Activated CD4-positive, alpha-beta memory T cell treated with anti-CD3 and anti-CD28 coated beads for 36 hours (primary cell): ENCODE measurements around the gene ZNF224. TPM values are rescaled to one million over a fixed set of nuclear protein-coding genes. Genes with fewer than 3 reads are reported as not detected.
"Not testable (repeated sequence)": the region's sequence is repeated elsewhere in the genome, so short reads cannot be mapped to it uniquely, and the experiment has no call there.

Experiments used
- CTCF ChIA-PET: fragments of 350-600 bp; sonication (Branson Sonifier 250); formaldehyde crosslinking; loops from one replicate; lab custom pipeline; 2021; ENCODE audit warnings: antibody characterized with exemption, inconsistent platforms; lab: Charles Lee
- POLR2A ChIA-PET: fragments of 350-600 bp; sonication (Branson Sonifier 250); formaldehyde crosslinking; loops from one replicate; lab custom pipeline; 2021; ENCODE audit warnings: antibody characterized with exemption; lab: Charles Lee
- DNase-seq: peaks from one replicate; pipeline ENCODE4 v3.0.0-alpha.2; 2020
- H3K27ac Mint-ChIP-seq: one replicate; pipeline ENCODE4 v1.8.0; 2021; ENCODE audit warnings: mixed read lengths
- H3K27me3 Mint-ChIP-seq: one replicate; pipeline ENCODE4 v1.8.0; 2021; ENCODE audit warnings: mixed read lengths
- H3K36me3 Mint-ChIP-seq: one replicate; pipeline ENCODE4 v1.8.0; 2021; ENCODE audit warnings: mixed read lengths
- H3K4me1 Mint-ChIP-seq: one replicate; pipeline ENCODE4 v1.8.0; 2021; ENCODE audit warnings: low read depth, mixed read lengths
- H3K4me3 Mint-ChIP-seq: one replicate; pipeline ENCODE4 v1.8.0; 2021; ENCODE audit warnings: mild to moderate bottlenecking, mixed read lengths
- H3K9me3 Mint-ChIP-seq: one replicate; pipeline ENCODE4 v1.8.0; 2021; ENCODE audit warnings: mixed read lengths
- intact Hi-C: fragments of 100-400 bp; cut with micrococcal nuclease; formaldehyde crosslinking; loops from one replicate; pipeline ENCODE4 v1.15.1; 2023
- total RNA-seq, 2 experiments: library from RNA; stranded (reverse); gene quantifications; one replicate each; pipeline ENCODE4 v1.2.3, GENCODE V29; 2021

Gene ZNF224
- total RNA-seq, 2 experiments from 2014 or later, result 12.8 to 14.0 TPM

GRCh38 chr19:44076325-44076724, 17.8 kb upstream of the ZNF224 start:
- Mint-ChIP-seq H3K27me3 (no peaks in the 10 kb centered on the region), H3K4me3 (no peak overlapping the region), H3K4me1 (peaks cover 16% of the 10 kb centered on the region), H3K36me3 (peaks cover 30% of the 10 kb centered on the region), H3K9me3 (peaks cover 4% of the 10 kb centered on the region), H3K27ac (no peak overlapping the region)
- ChIA-PET POLR2A (no interaction called here), CTCF (no interaction called here)
- DNase-seq, result no peak
- intact Hi-C loops, result no loop called here

DNA sequence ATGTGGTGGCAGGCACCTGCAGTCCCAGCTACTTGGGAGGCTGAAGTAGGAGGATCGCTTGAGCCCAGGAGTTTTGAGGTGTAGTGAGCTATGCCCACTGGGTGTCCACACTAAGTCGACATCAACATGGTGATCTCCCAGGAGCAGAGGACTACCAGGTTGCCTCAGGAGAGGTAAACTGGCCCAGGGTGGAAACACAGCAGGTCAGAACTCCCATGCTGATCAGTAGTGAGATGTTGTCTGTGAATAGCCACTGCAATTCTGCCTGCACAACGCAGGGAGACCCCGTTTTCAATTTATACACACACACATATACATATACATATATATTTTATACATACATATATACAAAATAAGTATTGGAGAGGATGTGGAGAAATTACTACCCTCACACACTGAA, 2.1 kb upstream of the ZNF224 start:
- H3K36me3 Mint-ChIP-seq, result peaks cover 10% of the 10 kb centered on the region
- no peak overlapping the region for H3K4me3 Mint-ChIP-seq
- intact Hi-C loops, result loop anchor here (10.0 kb wide), 1 partner anchor 157 kb away; the partner anchor contains the start of gene ZNF45
- DNase-seq, result no peak
- no peaks in the 10 kb centered on the region for H3K27me3 Mint-ChIP-seq
- H3K27ac Mint-ChIP-seq, result no peak overlapping the region
- peaks cover 11% of the 10 kb centered on the region for H3K4me1 Mint-ChIP-seq
- CTCF ChIA-PET, result no interaction called here
- POLR2A ChIA-PET, result no interaction called here
- H3K9me3 Mint-ChIP-seq, result no peaks in the 10 kb centered on the region

DNA sequence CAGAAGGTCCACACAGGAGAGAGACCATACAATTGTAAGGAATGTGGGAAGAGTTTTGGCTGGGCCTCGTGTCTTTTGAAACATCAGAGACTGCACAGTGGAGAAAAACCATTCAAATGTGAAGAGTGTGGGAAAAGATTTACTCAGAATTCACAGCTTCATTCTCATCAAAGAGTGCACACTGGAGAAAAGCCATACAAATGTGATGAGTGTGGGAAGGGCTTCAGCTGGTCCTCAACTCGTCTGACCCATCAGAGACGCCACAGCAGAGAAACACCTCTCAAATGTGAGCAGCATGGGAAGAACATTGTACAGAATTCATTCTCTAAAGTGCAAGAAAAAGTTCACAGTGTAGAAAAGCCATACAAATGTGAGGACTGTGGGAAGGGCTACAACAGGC, 13.6 kb downstream of the ZNF224 start:
- Mint-ChIP-seq H3K4me1 (peaks cover 7% of the 10 kb centered on the region), H3K27ac (no peak overlapping the region), H3K9me3 (peaks cover 79% of the 10 kb centered on the region), H3K36me3 (peaks cover 64% of the 10 kb centered on the region), H3K27me3 (no peaks in the 10 kb centered on the region), H3K4me3 (no peak overlapping the region)
- ChIA-PET POLR2A (no interaction called here), CTCF (no interaction called here)
- no peak for DNase-seq
- intact Hi-C loops, result no loop called here

GRCh38 chr19:44109458-44109857, 15.3 kb downstream of the ZNF224 start:
- H3K4me3 Mint-ChIP-seq, result no peak overlapping the region
- H3K4me1 Mint-ChIP-seq, result peaks cover 16% of the 10 kb centered on the region
- H3K36me3 Mint-ChIP-seq, result peaks cover 47% of the 10 kb centered on the region
- intact Hi-C loops, result no loop called here
- no peaks in the 10 kb centered on the region for H3K27me3 Mint-ChIP-seq
- no peak for DNase-seq
- ChIA-PET CTCF (no interaction called here), POLR2A (no interaction called here)
- H3K9me3 Mint-ChIP-seq, result peaks cover 68% of the 10 kb centered on the region
- no peak overlapping the region for H3K27ac Mint-ChIP-seq

- intact Hi-C loops, result loop anchor here (2.0 to 5.0 kb wide), 3 partner anchors 29 to 130 kb away; partner anchors contain the start of genes ZNF155, ZNF227 and ZNF234
- POLR2A ChIA-PET, result no interaction called here
- H3K4me3 Mint-ChIP-seq, result peak overlapping the region; percentile 36
- CTCF ChIA-PET, result interaction anchor here (1.3 kb wide), 1 partner anchor 18 kb away, joined by 3 read pairs; the partner anchor contains the start of gene ZNF224
- peaks cover 22% of the 10 kb centered on the region for H3K4me1 Mint-ChIP-seq
- H3K27ac Mint-ChIP-seq, result no peak overlapping the region
- no peak for DNase-seq
- H3K9me3 Mint-ChIP-seq, result peaks cover 49% of the 10 kb centered on the region
- H3K36me3 Mint-ChIP-seq, result peaks cover 33% of the 10 kb centered on the region
- H3K27me3 Mint-ChIP-seq, result no peaks in the 10 kb centered on the region
Measured at GRCh38 chr19:44111910-44112463, 17.8 kb downstream of the ZNF224 start.

DNA sequence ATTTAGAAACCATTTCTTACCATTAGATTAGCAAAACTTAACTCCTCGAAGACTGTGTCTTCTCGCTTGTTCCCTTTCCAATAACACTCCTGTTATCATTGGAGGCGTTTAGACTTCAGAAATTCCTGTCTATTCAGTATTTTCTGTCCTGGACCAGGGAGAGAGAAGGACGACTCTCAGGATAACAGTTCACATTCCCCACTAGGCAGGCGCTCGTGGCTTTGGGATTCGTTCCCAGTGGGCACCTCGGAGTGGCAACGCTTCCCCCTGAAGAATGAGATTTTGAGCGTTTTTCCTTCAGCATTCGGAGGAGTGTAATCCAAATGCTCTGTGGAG, 18.6 kb downstream of the ZNF224 start:
- POLR2A ChIA-PET, result no interaction called here

DNA sequence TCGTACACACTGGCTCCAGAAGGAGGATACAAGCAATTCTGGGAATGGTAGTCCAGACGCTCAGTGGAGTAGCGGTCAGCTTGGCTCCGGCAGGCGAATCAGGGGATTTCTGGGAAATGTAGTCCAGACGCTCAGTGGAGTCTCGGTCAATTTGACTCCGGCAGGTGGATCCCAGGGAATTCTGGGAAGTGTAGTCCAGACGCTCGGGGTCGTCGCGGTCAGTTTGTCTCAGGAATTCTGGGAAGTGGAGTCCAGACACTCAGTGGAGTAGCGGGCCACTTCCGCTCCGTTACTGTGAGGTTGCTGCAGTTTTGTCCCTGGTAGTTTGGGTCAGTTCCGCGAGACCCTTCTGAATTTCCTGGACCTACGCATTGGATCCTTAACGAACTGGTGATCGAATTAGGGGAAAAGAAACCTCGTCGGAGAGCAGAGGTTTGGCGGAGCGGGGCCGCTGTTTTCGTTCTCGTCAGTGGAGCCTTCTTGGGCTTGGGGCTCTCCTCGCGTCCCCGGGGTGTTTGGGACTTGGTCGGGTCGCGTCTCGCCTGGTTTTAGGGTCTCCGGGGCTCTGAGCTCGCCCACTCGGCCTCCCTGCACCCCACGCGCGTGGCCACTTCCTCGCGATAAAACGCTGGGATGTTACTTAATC, 19.1 kb downstream of the ZNF224 start, which contains the start of gene ZNF225:
Gene ZNF225 (plus strand): TSS at position 262 of the 646 bp plus-strand sequence. CDS start 2,429 bp downstream, outside the sequence.
- H3K4me3 Mint-ChIP-seq, result peak within 1 kb of the TSS; percentile 91
- intact Hi-C loops, result loop anchor here (1.0 to 5.0 kb wide), 8 partner anchors 19 to 191 kb away; partner anchors contain the start of genes ZNF155, ZNF224, ZNF227 and ZNF234
- POLR2A ChIA-PET, result interaction anchor here (1.3 kb wide), 1 partner anchor 110 kb away, joined by 3 read pairs; no protein-coding TSS in a partner anchor
- no peaks in the 10 kb centered on the region for H3K27me3 Mint-ChIP-seq
- DNase-seq, result peak; percentile 92
- H3K27ac Mint-ChIP-seq, result peak within 1 kb of the TSS; percentile 74
- H3K36me3 Mint-ChIP-seq, result peaks cover 29% of the 10 kb centered on the region
- peaks cover 36% of the 10 kb centered on the region for H3K9me3 Mint-ChIP-seq
- CTCF ChIA-PET, result no interaction called here
- H3K4me1 Mint-ChIP-seq, result peaks cover 22% of the 10 kb centered on the region

More for the DNA sequence above, 18.6 kb downstream of the ZNF224 start:
- H3K4me1 Mint-ChIP-seq, result peaks cover 22% of the 10 kb centered on the region
- intact Hi-C loops, result loop anchor here (1.0 to 5.0 kb wide), 8 partner anchors 18 to 192 kb away; partner anchors contain the start of genes ZNF155, ZNF224, ZNF227 and ZNF234
- peak overlapping the region; percentile 74 for H3K27ac Mint-ChIP-seq
- H3K9me3 Mint-ChIP-seq, result peaks cover 41% of the 10 kb centered on the region
- CTCF ChIA-PET, result interaction anchor here (1.3 kb wide), 1 partner anchor 18 kb away, joined by 3 read pairs; the partner anchor contains the start of gene ZNF224
- no peaks in the 10 kb centered on the region for H3K27me3 Mint-ChIP-seq
- H3K36me3 Mint-ChIP-seq, result peaks cover 30% of the 10 kb centered on the region
- H3K4me3 Mint-ChIP-seq, result peak overlapping the region; percentile 91
- no peak for DNase-seq

DNA sequence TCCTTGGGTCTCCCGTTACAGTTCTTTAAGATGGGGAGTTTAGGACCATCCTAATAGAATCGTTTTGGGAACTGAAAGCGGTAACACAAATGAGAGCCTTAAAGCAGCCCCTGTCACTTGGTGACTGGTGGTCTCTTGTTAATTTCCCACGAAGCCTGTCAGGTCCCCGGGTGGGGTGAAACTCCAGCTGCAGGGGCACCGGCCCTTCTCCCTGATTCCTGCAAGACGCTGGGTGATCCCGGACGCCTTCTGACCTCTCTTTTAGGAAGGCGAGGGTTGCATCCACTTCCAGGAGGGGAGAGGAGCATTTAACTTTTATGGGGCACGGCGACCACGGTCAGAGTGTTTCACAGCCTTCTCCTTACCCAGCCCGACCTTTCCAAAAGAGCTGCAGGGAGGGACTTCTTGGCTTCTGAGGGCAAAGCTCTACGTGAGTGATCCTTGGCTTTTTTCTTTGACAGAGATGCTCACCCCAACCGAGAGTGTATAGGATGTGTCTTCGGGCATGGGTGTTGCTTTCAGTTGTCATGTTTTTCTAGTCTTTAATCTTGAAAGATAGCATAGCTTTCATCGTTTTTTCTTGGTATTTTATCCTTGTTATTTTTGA, 19.7 kb downstream of the ZNF224 start:
- ChIA-PET POLR2A (interaction anchor here (0.5 to 1.3 kb wide), 3 partner anchors 27 to 213 kb away, joined by 3 read pairs; no protein-coding TSS in a partner anchor), CTCF (interaction anchor here (1.3 kb wide), 1 partner anchor 19 kb away, joined by 4 read pairs; no protein-coding TSS in a partner anchor)
- intact Hi-C loops, result loop anchor here (1.0 to 5.0 kb wide), 8 partner anchors 20 to 190 kb away; partner anchors contain the start of genes ZNF155, ZNF224, ZNF227 and ZNF234

DNA sequence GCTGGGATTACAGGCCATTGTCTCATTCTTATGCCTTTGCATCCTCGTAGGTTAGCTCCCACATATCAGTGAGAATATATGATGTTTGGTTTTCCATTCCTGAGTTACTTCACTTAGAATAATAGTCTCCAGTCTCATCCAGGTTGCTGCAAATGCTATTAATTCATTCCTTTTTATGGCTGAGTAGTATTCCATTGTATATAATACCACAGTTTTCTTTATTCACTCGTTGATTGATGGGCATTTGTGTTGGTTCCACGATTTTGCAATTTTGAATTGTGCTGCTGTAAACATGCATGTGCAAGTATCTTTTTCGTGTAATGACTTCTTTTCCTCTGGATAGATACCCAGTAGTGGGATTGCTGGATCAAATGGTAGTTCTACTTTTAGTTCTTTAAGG, 27.0 kb downstream of the ZNF224 start:
- CTCF ChIA-PET, intact Hi-C loops, H3K4me3 Mint-ChIP-seq, POLR2A ChIA-PET, DNase-seq, H3K27ac Mint-ChIP-seq, H3K27me3 Mint-ChIP-seq, H3K4me1 Mint-ChIP-seq: not testable (repeated sequence)
- peaks cover 85% of the 10 kb centered on the region for H3K36me3 Mint-ChIP-seq
- H3K9me3 Mint-ChIP-seq, result peaks cover 54% of the 10 kb centered on the region

More for the DNA sequence above, 19.7 kb downstream of the ZNF224 start:
- H3K4me1 Mint-ChIP-seq, result peaks cover 22% of the 10 kb centered on the region
- peak overlapping the region; percentile 91 for H3K4me3 Mint-ChIP-seq
- peaks cover 31% of the 10 kb centered on the region for H3K9me3 Mint-ChIP-seq
- H3K27me3 Mint-ChIP-seq, result no peaks in the 10 kb centered on the region
- peak overlapping the region; percentile 74 for H3K27ac Mint-ChIP-seq
- peaks cover 31% of the 10 kb centered on the region for H3K36me3 Mint-ChIP-seq
- peak; percentile 12 for DNase-seq

DNA sequence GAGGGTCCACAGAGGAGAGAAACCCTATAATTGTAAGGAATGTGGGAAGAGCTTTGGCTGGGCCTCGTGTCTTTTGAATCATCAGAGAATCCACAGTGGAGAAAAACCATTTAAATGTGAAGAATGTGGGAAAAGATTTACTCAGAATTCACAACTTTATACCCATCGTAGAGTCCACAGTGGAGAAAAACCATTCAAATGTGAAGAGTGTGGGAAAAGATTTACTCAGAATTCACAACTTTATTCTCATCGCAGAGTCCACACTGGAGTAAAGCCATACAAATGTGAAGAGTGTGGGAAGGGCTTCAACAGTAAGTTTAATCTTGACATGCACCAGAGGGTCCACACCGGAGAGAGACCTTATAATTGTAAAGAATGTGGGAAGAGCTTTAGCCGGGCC, 37.8 kb downstream of the ZNF224 start:
- CTCF ChIA-PET, result no interaction called here
- Mint-ChIP-seq H3K4me3 (no peak overlapping the region), H3K27me3 (no peaks in the 10 kb centered on the region), H3K27ac (no peak overlapping the region), H3K9me3 (peaks cover 43% of the 10 kb centered on the region), H3K36me3 (peaks cover 45% of the 10 kb centered on the region), H3K4me1 (no peaks in the 10 kb centered on the region)
- no peak for DNase-seq
- POLR2A ChIA-PET, result no interaction called here
- intact Hi-C loops, result no loop called here

- Mint-ChIP-seq H3K4me1 (peaks cover 15% of the 10 kb centered on the region), H3K27me3 (no peaks in the 10 kb centered on the region), H3K4me3 (peak within 1 kb of the TSS; percentile 91), H3K9me3 (peaks cover 5% of the 10 kb centered on the region), H3K27ac (peak within 1 kb of the TSS; percentile 83), H3K36me3 (peaks cover 28% of the 10 kb centered on the region)
- intact Hi-C loops, result loop anchor here (1.0 to 2.0 kb wide), 4 partner anchors 24 to 139 kb away; partner anchors contain the start of genes ZNF225, ZNF226, ZNF227 and ZNF230
- ChIA-PET POLR2A (interaction anchor here (1.0 to 1.3 kb wide), 2 partner anchors 23 to 27 kb away, joined by 3 read pairs; partner anchors contain the start of gene ZNF226), CTCF (no interaction called here)
- DNase-seq, result peak; percentile 78
Measured at GRCh38 chr19:44141191-44142058, 47.3 kb downstream of the ZNF224 start, which contains the start of gene ZNF234. TSS of gene ZNF234 (plus strand) at chr19:44141554. CDS start at chr19:44144633, 3,079 bp downstream.
